Fibroblast of the aortic adventitia (primary cell): ENCODE data around the gene RRH. TPM values are rescaled to one million over a fixed set of nuclear protein-coding genes. Genes with fewer than 3 reads are reported as not detected.

ENCODE experiments used
- DNase-seq: peaks from one replicate; pipeline ENCODE4 v3.0.0-alpha.2; 2010; ENCODE audit warnings: low read depth
- H3K4me3 ChIP-seq: 2 replicates; pipeline ENCODE4 v1.5.1; 2011; ENCODE audit warnings: low read depth, mild to moderate bottlenecking, control low read depth, low read length, moderate library complexity
- CTCF ChIP-seq: IDR thresholded peaks from 2 replicates; pipeline ENCODE4 v1.5.1; 2011; ENCODE audit warnings: mild to moderate bottlenecking, low read length, control low read depth, inconsistent platforms; ENCODE audit not compliant: insufficient read depth
- total RNA-seq: library from RNA; depleted of rRNA; stranded (reverse); fragments of >200 nt; gene quantifications from 2 replicates; pipeline ENCODE4 v1.2.3, GENCODE V29; 2012; ENCODE audit warnings: low replicate concordance

RRH gene
- total RNA-seq, 1 donor = 0.09 TPM

GRCh38 chr4:109886303-109886702 lies 58.5 kb downstream of the RRH start:
- no peak for DNase-seq
- TF ChIP-seq CTCF = no peak

GRCh38 chr4:109887071-109887470 lies 59.3 kb downstream of the RRH start:
- DNase-seq = no peak
- no peak for TF ChIP-seq CTCF
- H3K4me3 ChIP-seq = no peak overlapping the region

More at GRCh38 chr4:109886303-109886702, 58.5 kb downstream of the RRH start:
- H3K4me3 ChIP-seq = no peak overlapping the region

GRCh38 chr4:109890076-109890475 lies 62.3 kb downstream of the RRH start:
- TF ChIP-seq CTCF = no peak
- no peak overlapping the region for H3K4me3 ChIP-seq
- no peak for DNase-seq

Other genes starting within 250 kb of the RRH start
- gene CASP6, start 124.5 kb upstream of the RRH start, total RNA-seq = 20.4 and 21.6 TPM in 2 replicates
- 12.3 and 17.7 TPM in 2 replicates for gene PLA2G12A, start 97.9 kb upstream of the RRH start, total RNA-seq
- gene CFI, start 26.0 kb upstream of the RRH start, total RNA-seq = 17.6 and 201 TPM in 2 replicates
- gene GAR1, start 12.2 kb upstream of the RRH start, total RNA-seq = 6.6 and 7.4 TPM in 2 replicates
- gene LRIT3, start 20.1 kb downstream of the RRH start, total RNA-seq = under 0.01 TPM in 1 of 2 replicates, not detected in the other
- gene EGF, start 84.9 kb downstream of the RRH start, total RNA-seq = 0.09 and 1.1 TPM in 2 replicates